Mesothelial cell of epicardium (in vitro differentiated cells): ENCODE data around the gene RBFOX1. TPM values are rescaled to one million over a fixed set of nuclear protein-coding genes. Genes with fewer than 3 reads are reported as not detected.

ENCODE experiments used
- DNase-seq, 2 experiments: peaks; one replicate each; pipeline ENCODE4 v3.0.0; 2021; ENCODE audit warnings: low spot score in 2 of 2; ENCODE audit not compliant: unreplicated experiment in 2 of 2
- H3K27ac Mint-ChIP-seq: 2 replicates; pipeline ENCODE4 v1.8.0; 2021; ENCODE audit warnings: mixed read lengths
- H3K27me3 Mint-ChIP-seq: 2 replicates; pipeline ENCODE4 v1.8.0; 2021; ENCODE audit warnings: low read depth, mixed read lengths
- H3K36me3 Mint-ChIP-seq: 2 replicates; pipeline ENCODE4 v1.8.0; 2021; ENCODE audit warnings: mixed read lengths
- H3K4me1 Mint-ChIP-seq: 2 replicates; pipeline ENCODE4 v1.8.0; 2021; ENCODE audit warnings: mixed read lengths
- H3K4me3 Mint-ChIP-seq: 2 replicates; pipeline ENCODE4 v1.8.0; 2021; ENCODE audit warnings: mild to moderate bottlenecking, moderate library complexity, mixed read lengths
- H3K9me3 Mint-ChIP-seq: 2 replicates; pipeline ENCODE4 v1.8.0; 2021; ENCODE audit warnings: mixed read lengths
- CTCF ChIP-seq: fragments of 200-600 bp; sonication (generic); IDR thresholded peaks from one replicate; pipeline ENCODE4 v1.5.0; 2021; ENCODE audit warnings: antibody characterized with exemption; ENCODE audit not compliant: unreplicated experiment
- total RNA-seq: library from RNA; stranded (reverse); gene quantifications from 3 replicates; pipeline ENCODE4 v1.2.1, GENCODE V29; 2021

Gene RBFOX1
- total RNA-seq, 1 donor from 2014 or later, result 0.67 TPM

- H3K4me1 Mint-ChIP-seq, result no peaks in the 10 kb centered on the region
- no peak overlapping the region for H3K4me3 Mint-ChIP-seq
- no peak for DNase-seq
- no peaks in the 10 kb centered on the region for H3K36me3 Mint-ChIP-seq
- H3K9me3 Mint-ChIP-seq, result no peaks in the 10 kb centered on the region
- H3K27me3 Mint-ChIP-seq, result no peaks in the 10 kb centered on the region
- TF ChIP-seq CTCF, result no peak
- no peak overlapping the region for H3K27ac Mint-ChIP-seq
Observed at GRCh38 chr16:7675628-7676027, 343.0 kb downstream of the RBFOX1 start.

- no peak for DNase-seq
- TF ChIP-seq CTCF, result no peak
- Mint-ChIP-seq H3K4me3 (no peak overlapping the region), H3K4me1 (no peaks in the 10 kb centered on the region), H3K27ac (no peak overlapping the region), H3K36me3 (no peaks in the 10 kb centered on the region), H3K9me3 (no peaks in the 10 kb centered on the region), H3K27me3 (peaks cover 2% of the 10 kb centered on the region)
Observed at GRCh38 chr16:7680296-7680695, 347.7 kb downstream of the RBFOX1 start.

GRCh38 chr16:7688811-7689210, 356.2 kb downstream of the RBFOX1 start:
- DNase-seq, result no peak
- no peak for TF ChIP-seq CTCF
- Mint-ChIP-seq H3K4me3 (no peak overlapping the region), H3K36me3 (no peaks in the 10 kb centered on the region), H3K4me1 (no peaks in the 10 kb centered on the region), H3K27me3 (peaks cover 8% of the 10 kb centered on the region), H3K27ac (no peak overlapping the region), H3K9me3 (no peaks in the 10 kb centered on the region)

- Mint-ChIP-seq H3K9me3 (no peaks in the 10 kb centered on the region), H3K4me1 (no peaks in the 10 kb centered on the region), H3K36me3 (no peaks in the 10 kb centered on the region), H3K27ac (no peak overlapping the region), H3K4me3 (no peak overlapping the region), H3K27me3 (peaks cover 8% of the 10 kb centered on the region)
- no peak for TF ChIP-seq CTCF
- DNase-seq, result no peak
Observed at GRCh38 chr16:7689234-7689633, 356.6 kb downstream of the RBFOX1 start.

GRCh38 chr16:7691533-7691932, 358.9 kb downstream of the RBFOX1 start:
- Mint-ChIP-seq H3K27me3 (peaks cover 2% of the 10 kb centered on the region), H3K4me1 (no peaks in the 10 kb centered on the region), H3K27ac (no peak overlapping the region), H3K36me3 (no peaks in the 10 kb centered on the region), H3K4me3 (no peak overlapping the region), H3K9me3 (no peaks in the 10 kb centered on the region)
- DNase-seq, result no peak
- no peak for TF ChIP-seq CTCF

- no peaks in the 10 kb centered on the region for H3K4me1 Mint-ChIP-seq
- H3K4me3 Mint-ChIP-seq, result no peak overlapping the region
- H3K27me3 Mint-ChIP-seq, result no peaks in the 10 kb centered on the region
- TF ChIP-seq CTCF, result no peak
- no peak overlapping the region for H3K27ac Mint-ChIP-seq
- DNase-seq, result no peak
- peaks cover 20% of the 10 kb centered on the region for H3K9me3 Mint-ChIP-seq
- no peaks in the 10 kb centered on the region for H3K36me3 Mint-ChIP-seq
Observed at GRCh38 chr16:7703672-7704071, 371.0 kb downstream of the RBFOX1 start.
